ENCODE results near the gene KRTAP9-4.
"Not testable (repeated sequence)": the region's sequence is repeated elsewhere in the genome, so short reads cannot be mapped to it uniquely, and the experiment has no call there.

- not testable (repeated sequence) for TF ChIP-seq POLR2A (IDR thresholded peaks at IDR 0.05; ENCODE audit: borderline replicate concordance, extremely low read depth, insufficient read depth, insufficient read length); CTCF (IDR thresholded peaks at IDR 0.05 in 2 of 3, conservative IDR thresholded peaks at IDR 0.05 in 1 of 3; ENCODE audit: borderline replicate concordance in 1 of 3, insufficient read depth in 1 of 3, low read depth in 2 of 3, low read length in 2 of 3); MAX (IDR thresholded peaks at IDR 0.05); SRF (IDR thresholded peaks at IDR 0.05; ENCODE audit: low read depth); SP1 (IDR thresholded peaks at IDR 0.05; ENCODE audit: low read depth); EGR1 (IDR thresholded peaks at IDR 0.05; ENCODE audit: low read depth); EZH2phosphoT487 (IDR thresholded peaks at IDR 0.05; ENCODE audit: borderline replicate concordance); EZH2 (IDR thresholded peaks at IDR 0.05); POLR2AphosphoS5 (IDR thresholded peaks at IDR 0.05; ENCODE audit: low read depth, low read length); ZFX (IDR thresholded peaks at IDR 0.05); SIN3A (IDR thresholded peaks at IDR 0.05; ENCODE audit: low read depth); YY1 (IDR thresholded peaks at IDR 0.05; ENCODE audit: extremely low read depth, insufficient replicate concordance, low read depth, low read length)
Observed at GRCh38 chr17:41237949-41238437, 11.5 kb upstream of the KRTAP9-4 start, which contains the start of gene KRTAP9-8.

All from HCT116 (cell line).